ENCODE results near the gene HYAL2. TPM values are rescaled to one million over a fixed set of nuclear protein-coding genes. Genes with fewer than 3 reads are reported as not detected.

Gene HYAL2
- total and polyA plus RNA-seq, 8 donors = 67.2 to 171 (median 91.3) TPM

- H3K36me3 ChIP-seq = peaks cover 0 to 16% of the 10 kb centered on the region in 2 donors
- intact Hi-C loops (cut with DNase I) = loop anchor here in 1 of 2 donors (5.0 kb wide), 1 partner anchor 197 kb away; no protein-coding TSS in a partner anchor
- ATAC-seq = peak; percentile 23
- H3K27me3 ChIP-seq = no peaks in the 10 kb centered on the region
- H3K4me1 ChIP-seq = peaks cover 27 to 63% of the 10 kb centered on the region in 2 donors
- peak in 3 of 4 donors; percentile 69 to 93 (median 72) for DNase-seq
- peak within 1 kb of the TSS; percentile 28 to 37 for H3K4me3 ChIP-seq
- no peaks in the 10 kb centered on the region for H3K9me3 ChIP-seq
- no peak for TF ChIP-seq CTCF (IDR thresholded peaks at IDR 0.05)
- H3K27ac ChIP-seq = no peak within 1 kb of the TSS
These were observed 23.2 kb upstream of the HYAL2 start, which contains the start of gene ZMYND10 for GRCh38 chr3:50345586-50346234. TSS of gene ZMYND10 (minus strand) at chr3:50345732. CDS start at chr3:50345579, 153 bp downstream.

- peaks cover 26 to 65% of the 10 kb centered on the region in 2 donors for H3K4me1 ChIP-seq
- H3K27me3 ChIP-seq = no peaks in the 10 kb centered on the region
- ATAC-seq (no peak), DNase-seq (no peak)
- no peaks in the 10 kb centered on the region for H3K9me3 ChIP-seq
- H3K4me3 ChIP-seq = peak overlapping the region; percentile 28 to 37
- peaks cover 0 to 16% of the 10 kb centered on the region in 2 donors for H3K36me3 ChIP-seq
- no peak overlapping the region for H3K27ac ChIP-seq
- TF ChIP-seq CTCF (IDR thresholded peaks at IDR 0.05) = no peak
- intact Hi-C loops (cut with DNase I) = loop anchor here in 1 of 2 donors (5.0 kb wide), 1 partner anchor 197 kb away; no protein-coding TSS in a partner anchor
These were observed 22.5 kb upstream of the HYAL2 start for GRCh38 chr3:50345008-50345407.

- ATAC-seq (no peak), DNase-seq (peak in 1 of 4 donors; percentile 56)
- TF ChIP-seq CTCF (IDR thresholded peaks at IDR 0.05) = no peak
- no peak overlapping the region for H3K27ac ChIP-seq
- no peaks in the 10 kb centered on the region for H3K27me3 ChIP-seq
- H3K36me3 ChIP-seq = peaks cover 0 to 6% of the 10 kb centered on the region in 2 donors
- H3K4me1 ChIP-seq = peaks cover 20 to 70% of the 10 kb centered on the region in 2 donors
- no peak overlapping the region for H3K4me3 ChIP-seq
- H3K9me3 ChIP-seq = no peaks in the 10 kb centered on the region
- intact Hi-C loops (cut with DNase I) = no loop called here
These were observed 20.5 kb upstream of the HYAL2 start for GRCh38 chr3:50342813-50343633.

GRCh38 chr3:50341996-50342650 is 19.6 kb upstream of the HYAL2 start:
- Histone ChIP-seq H3K9me3 (no peaks in the 10 kb centered on the region), H3K4me3 (no peak overlapping the region), H3K27ac (no peak overlapping the region), H3K27me3 (no peaks in the 10 kb centered on the region), H3K36me3 (no peaks in the 10 kb centered on the region), H3K4me1 (peaks cover 20 to 69% of the 10 kb centered on the region in 2 donors)
- ATAC-seq (no peak), DNase-seq (peak in 1 of 4 donors; percentile 53)
- intact Hi-C loops (cut with DNase I) = no loop called here
- TF ChIP-seq CTCF (IDR thresholded peaks at IDR 0.05) = no peak

Measured in left lung (tissue), 10 donors.